Small intestine (tissue), 7 donors: ENCODE measurements around the gene ITGA4. TPM values are rescaled to one million over a fixed set of nuclear protein-coding genes. Genes with fewer than 3 reads are reported as not detected.

Source experiments
- DNase-seq, 2 donors: peaks; one replicate each; pipeline versions ENCODE4 v3.0.0 to v3.0.0-alpha.2; 2013
- FAIRE-seq: peaks from 2 replicates; lab custom pipeline; 2012; peaks lifted over from hg19 to GRCh38; lab: Jason Lieb, UNC
- H3K27ac ChIP-seq, 3 donors: one replicate each; pipeline ENCODE4 v1.5.1; 2013; ENCODE audit warnings: low read length in 2 of 3, mild to moderate bottlenecking in 2 of 3, control low read depth in 1 of 3, inconsistent platforms in 1 of 3, low read depth in 1 of 3, moderate library complexity in 1 of 3
- H3K27me3 ChIP-seq, 3 donors: one replicate each; pipeline ENCODE4 v1.6.1; 2013; ENCODE audit warnings: low read length in 3 of 3, inconsistent platforms in 1 of 3; ENCODE audit not compliant: control insufficient read depth in 3 of 3, insufficient read depth in 3 of 3
- H3K36me3 ChIP-seq, 3 donors: one replicate each; pipeline ENCODE4 v1.6.1; 2013; ENCODE audit warnings: low read length in 3 of 3, inconsistent platforms in 1 of 3, low read depth in 1 of 3, mild to moderate bottlenecking in 1 of 3, moderate library complexity in 1 of 3; ENCODE audit not compliant: control insufficient read depth in 3 of 3, insufficient read depth in 2 of 3
- H3K4me1 ChIP-seq, 3 donors: one replicate each; pipeline ENCODE4 v1.6.1; 2013; ENCODE audit warnings: low read length in 2 of 3, inconsistent platforms in 1 of 3, low read depth in 1 of 3, mild to moderate bottlenecking in 1 of 3, moderate library complexity in 1 of 3; ENCODE audit not compliant: control insufficient read depth in 3 of 3, insufficient read depth in 2 of 3
- H3K4me3 ChIP-seq, 3 donors: one replicate each; pipeline ENCODE4 v1.5.1; 2013; ENCODE audit warnings: low read length in 3 of 3, control low read depth in 1 of 3, inconsistent platforms in 1 of 3, low read depth in 1 of 3, mild to moderate bottlenecking in 1 of 3, moderate library complexity in 1 of 3
- H3K9me3 ChIP-seq, 2 donors: one replicate each; pipeline ENCODE4 v1.6.1; 2013; ENCODE audit warnings: low read depth in 1 of 2, low read length in 1 of 2; ENCODE audit not compliant: control insufficient read depth in 2 of 2, insufficient read depth in 1 of 2
- WGBS, 3 donors: extraction: QIAGEN DNeasy Blood & Tissue Kit; methylation state at CpG; one replicate each; pipeline ENCODE4 v1.1.7; 2013; 5-methylcytosine and 5-hydroxymethylcytosine counted together
- polyA plus RNA-seq, 4 donors: library from polyadenylated mRNA; stranded (reverse) in 3 of 4; unstranded in 1 of 4; fragments of 200-250 nt in 3 of 4; fragments of 120-200 nt in 1 of 4; gene quantifications; one replicate each; pipeline versions ENCODE4 v1.2.1 to v1.2.3, GENCODE V29; 2013
- donor health status: healthy with polysubstance abuse.
- donor health status: control.
- donor health status: control.
- donor health status: Bipolar disorder and iron deficiency.
- donor health status: healthy.

Gene ITGA4
- polyA plus RNA-seq, 4 donors = 0.89 to 13.5 (median 2.1) TPM

GRCh38 chr2:181576431-181576830 is 119.2 kb downstream of the ITGA4 start:
- WGBS, 3 donors = 15 to 62% (median 41%) methylated on average over 5 of the region's 5 CpGs
- peaks cover 0 to 18% (median 2%) of the 10 kb centered on the region in 3 donors for H3K4me1 ChIP-seq
- FAIRE-seq (no peak), DNase-seq (peak; percentile 68 to 72)
- peak overlapping the region in 1 of 3 donors; percentile 39 for H3K27ac ChIP-seq
- H3K4me3 ChIP-seq = no peak overlapping the region
- H3K9me3 ChIP-seq = no peaks in the 10 kb centered on the region
- no peaks in the 10 kb centered on the region for H3K27me3 ChIP-seq
- no peaks in the 10 kb centered on the region for H3K36me3 ChIP-seq

GRCh38 chr2:181578829-181579228 is 121.6 kb downstream of the ITGA4 start:
- Histone ChIP-seq H3K27ac (no peak overlapping the region), H3K9me3 (no peaks in the 10 kb centered on the region), H3K4me3 (no peak overlapping the region), H3K4me1 (peaks cover 0 to 18% (median 2%) of the 10 kb centered on the region in 3 donors), H3K27me3 (no peaks in the 10 kb centered on the region), H3K36me3 (no peaks in the 10 kb centered on the region)
- 64 to 67% (median 66%) methylated on average over 3 of the region's 3 CpGs for WGBS, 3 donors
- DNase-seq (no peak), FAIRE-seq (no peak)

- Histone ChIP-seq H3K27ac (no peak overlapping the region), H3K4me3 (no peak overlapping the region), H3K9me3 (no peaks in the 10 kb centered on the region), H3K36me3 (no peaks in the 10 kb centered on the region), H3K27me3 (no peaks in the 10 kb centered on the region), H3K4me1 (peaks cover 2 to 6% (median 2%) of the 10 kb centered on the region in 3 donors)
- WGBS, 3 donors = 89 to 91% (median 90%) methylated on average over 2 of the region's 2 CpGs
- DNase-seq = peak in 1 of 2 donors; percentile 21
- FAIRE-seq = no peak
Observed at GRCh38 chr2:181581534-181581933, 124.3 kb downstream of the ITGA4 start.

- Histone ChIP-seq H3K4me3 (no peak overlapping the region), H3K36me3 (no peaks in the 10 kb centered on the region), H3K27me3 (no peaks in the 10 kb centered on the region), H3K27ac (no peak overlapping the region), H3K4me1 (peaks cover 2 to 4% (median 3%) of the 10 kb centered on the region in 3 donors), H3K9me3 (no peaks in the 10 kb centered on the region)
- FAIRE-seq = no peak
- DNase-seq = no peak
- 55 to 66% (median 65%) methylated on average over 3 of the region's 3 CpGs for WGBS, 3 donors
Observed at GRCh38 chr2:181585732-181586131, 128.5 kb downstream of the ITGA4 start.

Other genes with a start within 250 kb of the ITGA4 start
- gene CERKL, start 199.7 kb downstream of the ITGA4 start, polyA plus RNA-seq = 1 to 10 TPM in 3 of 4 donors, not detected in 1; 1.1 to 7.9 (median 2.2) TPM
- 10 to 100 TPM in 1 of 4 donors, 1 to 10 TPM in 3; 1.4 to 33.6 (median 3.5) TPM for gene NEUROD1, start 223.1 kb downstream of the ITGA4 start, polyA plus RNA-seq